ENCODE measurements around the gene DLG2. TPM values are rescaled to one million over a fixed set of nuclear protein-coding genes. Genes with fewer than 3 reads are reported as not detected.

DLG2 gene
- total and polyA plus RNA-seq, 2 of the 8 experiments (the other 6 are each of a cell fraction or from before 2014, with no cell fraction given) = 1.7 to 14.3 TPM

DNA sequence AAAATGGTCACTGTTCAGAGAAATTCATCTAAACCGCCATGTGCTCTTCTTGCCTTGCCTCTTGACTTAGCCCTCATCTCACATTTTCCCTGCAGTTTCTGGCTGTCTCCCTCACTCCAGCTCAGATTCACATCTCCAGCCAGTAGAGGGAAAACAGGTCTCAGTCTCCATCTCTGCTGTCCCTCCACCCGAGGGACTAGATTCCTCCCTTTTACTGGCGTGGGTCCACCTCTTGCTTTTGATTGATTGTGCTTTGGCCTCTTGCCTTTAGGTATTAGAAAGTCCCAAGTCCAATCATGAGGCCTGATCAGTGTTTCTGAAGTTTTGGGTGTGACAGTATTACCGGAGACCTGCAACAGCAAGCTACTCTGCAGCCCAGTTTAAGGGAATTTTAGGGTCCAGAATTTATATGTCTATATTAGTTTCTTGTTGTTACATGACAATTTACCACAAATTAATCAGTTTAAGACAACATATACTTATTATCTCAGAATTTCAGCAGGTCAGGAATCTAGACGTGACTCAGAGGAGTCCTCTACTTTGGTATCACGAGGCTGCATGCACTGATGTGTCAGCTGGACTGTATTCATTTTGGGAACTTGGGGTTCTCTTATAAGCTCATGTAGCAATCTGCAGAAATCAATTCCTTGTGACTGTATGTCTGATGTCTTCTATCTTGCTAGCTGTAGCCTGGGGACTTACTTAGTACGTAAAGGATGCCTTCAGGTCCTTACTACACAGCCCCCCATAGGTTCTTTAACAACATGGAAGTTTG, 1535.7 kb downstream of the DLG2 start:
- DNase-seq (ENCODE audit: low read depth in 1 of 2, low spot score in 2 of 2) (no peak), FAIRE-seq (peak; percentile 48)
- Histone ChIP-seq H3K4me2 (ENCODE audit: insufficient read depth in 1 of 2, low read depth in 2 of 2, low read length in 2 of 2) (no peak overlapping the region), H3K4me3 (ENCODE audit: extremely low read depth in 1 of 4, insufficient read depth in 2 of 4, low read depth in 3 of 4, low read length in 4 of 4) (no peak overlapping the region), H3K36me3 (ENCODE audit: control insufficient read depth in 2 of 4, insufficient read depth in 4 of 4, low read length in 3 of 4) (no peaks in the 10 kb centered on the region), H2BK12ac (ENCODE audit: low read depth, low read length) (no peak overlapping the region), H3K79me2 (ENCODE audit: control insufficient read depth in 1 of 2, insufficient read depth in 2 of 2, low read length in 2 of 2) (no peaks in the 10 kb centered on the region), H2AFZ (ENCODE audit: low read length) (no peak overlapping the region), H3K9me3 (ENCODE audit: insufficient read depth in 2 of 2, low read depth in 1 of 2, low read length in 1 of 2) (no peaks in the 10 kb centered on the region), H3K4me1 (replicated peaks in 1 of 4; ENCODE audit: control insufficient read depth in 3 of 4, insufficient read depth in 4 of 4, low read length in 3 of 4) (no peaks in the 10 kb centered on the region), H3K4ac (replicated peaks; ENCODE audit: insufficient read length, low read depth, low read length) (no peak overlapping the region), H4K8ac (ENCODE audit: extremely low read depth, insufficient read depth, low read length) (no peak overlapping the region), H2BK15ac (ENCODE audit: low read length) (no peak overlapping the region), H4K20me1 (replicated peaks in 1 of 2; ENCODE audit: control insufficient read depth in 1 of 2, insufficient read depth in 2 of 2, low read length in 2 of 2) (no peaks in the 10 kb centered on the region), H2BK5ac (ENCODE audit: low read depth, low read length) (no peak overlapping the region), H3K27me3 (replicated peaks in 1 of 4; ENCODE audit: control insufficient read depth in 3 of 4, extremely low read depth in 1 of 4, insufficient read depth in 3 of 4, low read length in 3 of 4) (no peaks in the 10 kb centered on the region), H4K5ac (ENCODE audit: insufficient read length, low read depth, low read length) (no peak overlapping the region), H3K14ac (ENCODE audit: insufficient read length) (no peak overlapping the region), H2BK20ac (ENCODE audit: low read length) (no peak overlapping the region), H2AK5ac (ENCODE audit: low read depth, low read length) (no peak overlapping the region), H3K23ac (ENCODE audit: insufficient read length) (no peak overlapping the region), H3K9ac (replicated peaks in 1 of 4; ENCODE audit: extremely low read depth in 1 of 4, low read depth in 3 of 4, low read length in 3 of 4) (no peak overlapping the region), H4K91ac (replicated peaks; ENCODE audit: insufficient read length, low read length) (no peak overlapping the region), H3K23me2 (ENCODE audit: low read depth, low read length) (no peaks in the 10 kb centered on the region), H2BK120ac (replicated peaks; ENCODE audit: low read depth, low read length) (no peak overlapping the region), H3K56ac (replicated peaks; ENCODE audit: insufficient read length, low read depth, low read length) (no peak overlapping the region), H3K79me1 (ENCODE audit: low read depth, low read length) (no peaks in the 10 kb centered on the region), H3K18ac (ENCODE audit: extremely low read depth, low read length) (no peak overlapping the region), H3K27ac (ENCODE audit: low read depth, low read length) (no peak overlapping the region)
- 78% methylated on average over 7 of the region's 7 CpGs; no CpG with 5 or more reads in 1 of the 2 experiments for WGBS, 2 experiments (ENCODE audit: extremely low coverage in 1 of 2, insufficient coverage in 1 of 2, insufficient read length in 1 of 2, insufficient replicate concordance in 2 of 2, low coverage in 1 of 2, low lambda C conversion rate in 2 of 2, missing lambda C conversion rate in 1 of 2)
- ChIA-PET CTCF (ENCODE audit: partially characterized antibody) (interaction anchor here (0.8 kb wide), 1 partner anchor 12 kb away, joined by 3 read pairs; no protein-coding TSS in a partner anchor), POLR2A (ENCODE audit: partially characterized antibody) (no interaction called here)
- TF ChIP-seq KDM4A (IDR thresholded peaks at IDR 0.05; ENCODE audit: low read depth, low read length, severe bottlenecking) (no peak), NANOG (IDR thresholded peaks at IDR 0.05; ENCODE audit: insufficient read depth, low read depth, low read length, poor library complexity, severe bottlenecking) (no peak), USF2 (IDR thresholded peaks at IDR 0.05; ENCODE audit: low read length) (no peak), FOSL1 (IDR thresholded peaks at IDR 0.05; ENCODE audit: insufficient read depth, low read depth, low read length) (no peak), CHD1 (IDR thresholded peaks at IDR 0.05; ENCODE audit: low read depth, low read length) (no peak), E2F6 (IDR thresholded peaks at IDR 0.05) (no peak), JUN (IDR thresholded peaks at IDR 0.05; ENCODE audit: low read depth, low read length) (no peak), BRCA1 (IDR thresholded peaks at IDR 0.05; ENCODE audit: low read depth, low read length) (no peak), RNF2 (IDR thresholded peaks at IDR 0.05; ENCODE audit: borderline replicate concordance, low read depth, low read length, missing control alignments, poor library complexity, severe bottlenecking) (no peak)
